SK-N-SH (cell line): ENCODE measurements around the gene TBKBP1. TPM values are rescaled to one million over a fixed set of nuclear protein-coding genes. Genes with fewer than 3 reads are reported as not detected.

ENCODE experiments used
- CTCF ChIA-PET: fragments of 300-600, 350-600 bp; formaldehyde crosslinking; extraction: SDS; loops from one replicate; lab custom pipeline; 2021; lab: Yijun Ruan, JAX
- POLR2A ChIA-PET: fragments of 350-600 bp; sonication (Branson Sonifier 250); formaldehyde crosslinking; extraction: SDS; loops from one replicate; lab custom pipeline; 2020; ENCODE audit warnings: antibody characterized with exemption, inconsistent platforms; lab: Yijun Ruan, JAX
- DNase-seq: peaks from one replicate; pipeline ENCODE4 v3.0.0; 2012
- H2AFZ ChIP-seq: fragments of 200-600 bp; sonication (generic); 2 replicates; pipeline ENCODE4 v1.8.1; 2016; ENCODE audit warnings: antibody characterized with exemption, mild to moderate bottlenecking, low read depth
- H3F3A ChIP-seq: fragments of 200-600 bp; sonication (generic); replicated peaks from 2 replicates; pipeline ENCODE3; 2016; ENCODE audit warnings: antibody characterized with exemption, mild to moderate bottlenecking; ENCODE audit not compliant: insufficient read depth
- H3K27ac ChIP-seq, 2 experiments: fragments of 200-500 bp in 1 of 2; fragments of 200-600 bp in 1 of 2; sonication (Bioruptor generic) in 1 of 2; sonication (generic), shearing (Covaris generic) in 1 of 2; 2 replicates each; pipeline versions ENCODE4 v1.5.1 to v1.6.1; 2014 to 2016; ENCODE audit warnings: low read depth in 2 of 2, inconsistent platforms in 1 of 2, low read length in 1 of 2, mild to moderate bottlenecking in 1 of 2, mixed read lengths in 1 of 2
- H3K27me3 ChIP-seq: fragments of 200-600 bp; sonication (generic), shearing (Covaris generic); 2 replicates; pipeline ENCODE4 v1.6.1; 2016; ENCODE audit warnings: mixed run types; ENCODE audit not compliant: insufficient read depth
- H3K36me3 ChIP-seq, 2 experiments: fragments of 200-500 bp in 1 of 2; fragments of 200-600 bp in 1 of 2; sonication (Bioruptor generic) in 1 of 2; sonication (generic) in 1 of 2; replicated peaks in 1 of 2; 2 replicates each; pipeline versions ENCODE3 to v1.5.1; 2014 to 2016; ENCODE audit warnings: low read length in 1 of 2, mild to moderate bottlenecking in 1 of 2; ENCODE audit not compliant: insufficient read depth in 2 of 2, control insufficient read depth in 1 of 2
- H3K4me1 ChIP-seq, 2 experiments: fragments of 200-500 bp in 1 of 2; fragments of 200-600 bp in 1 of 2; sonication (Bioruptor generic) in 1 of 2; sonication (generic), shearing (Covaris generic) in 1 of 2; 2 replicates each; pipeline versions ENCODE4 v1.5.1 to v1.6.1; 2014 to 2016; ENCODE audit warnings: low read depth in 1 of 2, low read length in 1 of 2, mixed run types in 1 of 2; ENCODE audit not compliant: insufficient read depth in 2 of 2, control insufficient read depth in 1 of 2
- H3K4me2 ChIP-seq: fragments of 200-600 bp; sonication (generic), shearing (Covaris generic); 2 replicates; pipeline ENCODE4 v1.6.1; 2017; ENCODE audit warnings: mixed run types
- H3K4me3 ChIP-seq, 2 experiments: fragments of 200-500 bp in 1 of 2; fragments of 200-600 bp in 1 of 2; sonication (Bioruptor generic) in 1 of 2; sonication (generic), shearing (Covaris generic) in 1 of 2; 2 replicates each; pipeline versions ENCODE4 v1.5.1 to v1.8.1; 2014 to 2016; ENCODE audit warnings: low read depth in 2 of 2, inconsistent platforms in 1 of 2, low read length in 1 of 2, mild to moderate bottlenecking in 1 of 2, mixed read lengths in 1 of 2, moderate library complexity in 1 of 2
- H3K79me2 ChIP-seq: fragments of 200-600 bp; sonication (generic); 2 replicates; pipeline ENCODE4 v1.8.1; 2017; ENCODE audit warnings: mild to moderate bottlenecking; ENCODE audit not compliant: insufficient read depth
- H3K9ac ChIP-seq: fragments of 200-600 bp; sonication (generic); 2 replicates; pipeline ENCODE4 v1.6.1; 2017; ENCODE audit warnings: mixed run types
- H3K9me2 ChIP-seq: fragments of 200-600 bp; sonication (generic); 2 replicates; pipeline ENCODE4 v1.6.1; 2017; ENCODE audit warnings: mixed run types
- H3K9me3 ChIP-seq: fragments of 200-600 bp; sonication (generic); 2 replicates; pipeline ENCODE4 v1.6.1; 2017; ENCODE audit warnings: mixed run types, mild to moderate bottlenecking, moderate library complexity
- H4K20me1 ChIP-seq: fragments of 200-600 bp; sonication (generic); 2 replicates; pipeline ENCODE4 v1.6.1; 2017; ENCODE audit warnings: mild to moderate bottlenecking, mixed run types; ENCODE audit not compliant: insufficient read depth
- CHD2 ChIP-seq: fragments of 150-350 bp; IDR thresholded peaks from 2 replicates; pipeline ENCODE4 v1.6.1; 2018; ENCODE audit warnings: low read length; ENCODE audit not compliant: partially characterized antibody
- ELF1 ChIP-seq: IDR thresholded peaks from 2 replicates; pipeline ENCODE4 v1.4.0; 2012
- FOSL2 ChIP-seq: IDR thresholded peaks from 2 replicates; pipeline ENCODE4 v1.4.0; 2012; ENCODE audit warnings: low read depth, mild to moderate bottlenecking, moderate library complexity, borderline replicate concordance
- FOXM1 ChIP-seq: IDR thresholded peaks from 2 replicates; pipeline ENCODE4 v1.4.0; 2012; ENCODE audit warnings: low read depth, mild to moderate bottlenecking
- IRF3 ChIP-seq: fragments of 150-350 bp; IDR thresholded peaks from 2 replicates; pipeline ENCODE4 v1.6.1; 2016; ENCODE audit warnings: mild to moderate bottlenecking, low read depth, low read length
- JUND ChIP-seq: IDR thresholded peaks from 2 replicates; pipeline ENCODE4 v1.4.0; 2012
- MEF2A ChIP-seq: IDR thresholded peaks from 2 replicates; pipeline ENCODE4 v1.4.0; 2012; ENCODE audit warnings: low read depth, borderline replicate concordance
- PBX3 ChIP-seq: IDR thresholded peaks from 2 replicates; pipeline ENCODE4; 2012
- POLR2AphosphoS5 ChIP-seq: IDR thresholded peaks from 2 replicates; pipeline ENCODE4 v1.6.1; 2012; ENCODE audit warnings: low read depth, low read length
- RAD21 ChIP-seq: IDR thresholded peaks from 2 replicates; pipeline ENCODE4 v1.6.1; 2012; ENCODE audit warnings: mild to moderate bottlenecking, low read length
- REST ChIP-seq: IDR thresholded peaks from 2 replicates; pipeline ENCODE4 v1.6.1; 2012; ENCODE audit warnings: mild to moderate bottlenecking, low read depth, low read length, moderate library complexity
- TCF12 ChIP-seq: IDR thresholded peaks from 2 replicates; pipeline ENCODE4 v1.4.0; 2012
- TEAD4 ChIP-seq: IDR thresholded peaks from 2 replicates; pipeline ENCODE4 v1.4.0; 2012; ENCODE audit warnings: mild to moderate bottlenecking, borderline replicate concordance; ENCODE audit not compliant: insufficient read depth
- USF2 ChIP-seq: fragments of 150-350 bp; IDR thresholded peaks from 2 replicates; pipeline ENCODE4 v1.6.1; 2017; ENCODE audit warnings: antibody characterized with exemption, low read length, low read depth, borderline replicate concordance
- YY1 ChIP-seq: IDR thresholded peaks from 2 replicates; pipeline ENCODE4 v1.4.0; 2012; ENCODE audit warnings: low read depth, mild to moderate bottlenecking
- ZBTB33 ChIP-seq: IDR thresholded peaks from 2 replicates; pipeline ENCODE4 v1.4.0; 2012; ENCODE audit warnings: low read depth, borderline replicate concordance
- WGBS: methylation state at CpG from one replicate; pipeline ENCODE4 v1.1.6; 2017; ENCODE audit warnings: low lambda C conversion rate; 5-methylcytosine and 5-hydroxymethylcytosine counted together
- polyA plus RNA-seq, 3 experiments: library from polyadenylated mRNA; depleted of rRNA; stranded (reverse); fragments of >200 nt; gene quantifications; 2 replicates each; pipeline ENCODE4 v1.2.3, GENCODE V29; 2012

The TBKBP1 gene
- polyA plus RNA-seq, 1 of the 3 experiments (the other 2 are of a cell fraction) = 14.4 TPM

- no peak for TF ChIP-seq PBX3
- TF ChIP-seq JUND = no peak
- TF ChIP-seq CHD2 = no peak
- no peak for TF ChIP-seq IRF3
- no peak for TF ChIP-seq YY1
Measured at GRCh38 chr17:47745037-47745380, 51.0 kb downstream of the TBKBP1 start (continued).

- peaks cover 39% of the 10 kb centered on the region; the same call in 1 of the 2 replicates for H3K27me3 ChIP-seq
- no peak overlapping the region for H3K27ac ChIP-seq
- peaks cover 6% of the 10 kb centered on the region; the same call in 1 of the 2 replicates for H3K9me3 ChIP-seq
- no peaks in the 10 kb centered on the region for H3K9me2 ChIP-seq
- no peak overlapping the region for H3K9ac ChIP-seq
- H4K20me1 ChIP-seq = no peaks in the 10 kb centered on the region
- H3K4me2 ChIP-seq = no peak overlapping the region
- ChIA-PET POLR2A (no interaction called here), CTCF (interaction anchor here (1.6 to 5.6 kb wide), 3 partner anchors 8 to 38 kb away, joined by 5 to 30 read pairs (median 8); no protein-coding TSS in a partner anchor)
- H3K4me3 ChIP-seq = no peak overlapping the region
- no peak for DNase-seq
- no peaks in the 10 kb centered on the region for H3F3A ChIP-seq
- no peak for TF ChIP-seq MEF2A
- H3K36me3 ChIP-seq = no peaks in the 10 kb centered on the region
- 37% methylated on average over 3 of the region's 3 CpGs for WGBS
- no peaks in the 10 kb centered on the region for H3K79me2 ChIP-seq
- no peaks in the 10 kb centered on the region for H3K4me1 ChIP-seq
- no peak overlapping the region for H2AFZ ChIP-seq
Measured at GRCh38 chr17:47751471-47751870, 57.5 kb downstream of the TBKBP1 start.

GRCh38 chr17:47757386-47757785 is 63.4 kb downstream of the TBKBP1 start:
- Histone ChIP-seq H2AFZ (no peak overlapping the region), H3F3A (no peaks in the 10 kb centered on the region), H3K79me2 (no peaks in the 10 kb centered on the region), H3K9ac (no peak overlapping the region), H3K9me2 (no peaks in the 10 kb centered on the region), H4K20me1 (no peaks in the 10 kb centered on the region), H3K36me3 (no peaks in the 10 kb centered on the region), H3K27me3 (peaks cover 18% of the 10 kb centered on the region; the same call in 1 of the 2 replicates), H3K4me2 (no peak overlapping the region), H3K27ac (no peak overlapping the region), H3K4me1 (no peaks in the 10 kb centered on the region), H3K9me3 (peaks cover 25% of the 10 kb centered on the region), H3K4me3 (no peak overlapping the region)
- POLR2A ChIA-PET = no interaction called here
- CTCF ChIA-PET = interaction anchor here (0.8 to 1.5 kb wide), 4 partner anchors 20 to 44 kb away, joined by 3 to 4 read pairs (median 4); partner anchors contain the start of gene TBX21
- DNase-seq = no peak
- 0% methylated on average over 1 of the region's 1 CpG for WGBS
- no peak for TF ChIP-seq IRF3
- TF ChIP-seq YY1 = no peak
- no peak for TF ChIP-seq RAD21
- TF ChIP-seq MEF2A = no peak
- TF ChIP-seq ELF1 = no peak
- TF ChIP-seq USF2 = no peak
- no peak for TF ChIP-seq FOSL2
- TF ChIP-seq FOXM1 = no peak
- TF ChIP-seq TCF12 = no peak
- no peak for TF ChIP-seq ZBTB33
- no peak for TF ChIP-seq REST
- TF ChIP-seq TEAD4 = no peak
- no peak for TF ChIP-seq POLR2AphosphoS5
